8988T (cell line): ENCODE results near the gene ARHGAP28.
"Not testable (repeated sequence)": the region's sequence is repeated elsewhere in the genome, so short reads cannot be mapped to it uniquely, and the experiment has no call there.

Experiments used
- DNase-seq: peaks from one replicate; pipeline ENCODE4 v3.0.0; 2011

ARHGAP28 gene

GRCh38 chr18:6778459-6779247 is 49.1 kb downstream of the ARHGAP28 start:
- DNase-seq, result no peak

- no peak for DNase-seq
Measured at GRCh38 chr18:6781142-6781714, 51.7 kb downstream of the ARHGAP28 start.

DNA sequence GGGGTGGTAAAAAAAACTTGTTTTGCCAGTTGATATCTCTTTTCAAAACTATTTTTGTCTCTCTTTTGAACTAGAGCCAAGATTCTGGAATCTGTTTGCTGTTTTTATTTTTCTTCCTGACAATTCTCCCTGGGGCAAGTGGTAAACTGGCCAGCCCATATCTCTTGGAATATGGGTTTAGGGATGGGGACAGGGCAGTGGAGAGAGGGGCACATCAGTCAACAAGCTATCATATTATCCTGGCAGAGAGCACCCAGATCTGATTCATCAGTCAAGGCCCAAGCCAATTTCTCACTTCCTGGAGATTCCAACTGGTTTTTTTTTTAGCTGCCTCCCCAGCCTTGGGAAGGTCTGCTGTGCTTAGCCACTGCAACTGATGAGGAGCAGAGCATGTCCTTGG is 52.3 kb downstream of the ARHGAP28 start:
- no peak for DNase-seq

- DNase-seq, result no peak
Measured at GRCh38 chr18:6782861-6783260, 53.3 kb downstream of the ARHGAP28 start.

DNA sequence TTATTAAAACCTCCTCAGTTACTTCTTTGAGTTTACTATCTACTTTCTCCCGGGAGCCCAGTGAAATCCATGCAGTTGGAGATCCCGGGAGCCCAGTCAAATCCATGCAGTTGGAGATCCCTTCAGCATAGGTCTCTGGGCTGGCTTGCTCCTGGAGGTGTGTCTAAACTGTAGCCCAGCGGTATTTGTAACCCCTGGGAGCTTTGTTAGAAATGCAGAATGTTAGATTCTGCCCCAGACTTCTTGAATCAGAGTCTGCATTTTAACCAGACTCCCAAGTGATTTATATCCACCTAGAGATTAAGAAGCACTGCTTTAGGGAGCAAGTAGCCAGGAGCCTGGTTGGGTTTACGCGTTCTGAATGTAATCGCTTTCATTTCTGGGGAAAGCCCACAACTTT is 54.5 kb downstream of the ARHGAP28 start:
- DNase-seq, result no peak

GRCh38 chr18:6785001-6785400 is 55.5 kb downstream of the ARHGAP28 start:
- DNase-seq, result no peak

DNA sequence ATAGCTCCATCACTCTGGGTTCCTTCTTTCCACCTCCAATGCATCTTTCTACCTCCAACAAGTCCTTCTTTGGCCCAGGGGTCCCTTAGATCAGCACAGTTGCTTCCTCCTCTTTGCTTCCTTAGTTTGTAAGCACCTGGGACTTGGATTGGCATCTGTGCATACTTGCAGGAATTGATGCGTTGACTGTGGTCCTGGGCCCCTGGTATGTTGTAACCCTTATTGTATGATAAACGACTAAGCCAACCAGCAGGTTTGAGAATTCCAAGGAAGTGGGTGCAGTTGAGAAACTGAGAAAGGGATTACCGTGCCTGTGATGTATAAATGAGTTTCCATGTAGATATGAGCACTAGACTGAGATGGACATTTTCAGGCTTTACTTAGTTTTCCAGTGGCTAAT is 55.9 kb downstream of the ARHGAP28 start:
- DNase-seq, result no peak

- no peak for DNase-seq
Measured at GRCh38 chr18:6792391-6792790, 62.9 kb downstream of the ARHGAP28 start.

- DNase-seq, result no peak
Measured at GRCh38 chr18:6793455-6793854, 63.9 kb downstream of the ARHGAP28 start.

GRCh38 chr18:6793986-6794385 is 64.5 kb downstream of the ARHGAP28 start:
- DNase-seq, result no peak

- no peak for DNase-seq
Measured at GRCh38 chr18:6795307-6795706, 65.8 kb downstream of the ARHGAP28 start.

- DNase-seq, result no peak
Measured at GRCh38 chr18:6796511-6796910, 67.0 kb downstream of the ARHGAP28 start.

DNA sequence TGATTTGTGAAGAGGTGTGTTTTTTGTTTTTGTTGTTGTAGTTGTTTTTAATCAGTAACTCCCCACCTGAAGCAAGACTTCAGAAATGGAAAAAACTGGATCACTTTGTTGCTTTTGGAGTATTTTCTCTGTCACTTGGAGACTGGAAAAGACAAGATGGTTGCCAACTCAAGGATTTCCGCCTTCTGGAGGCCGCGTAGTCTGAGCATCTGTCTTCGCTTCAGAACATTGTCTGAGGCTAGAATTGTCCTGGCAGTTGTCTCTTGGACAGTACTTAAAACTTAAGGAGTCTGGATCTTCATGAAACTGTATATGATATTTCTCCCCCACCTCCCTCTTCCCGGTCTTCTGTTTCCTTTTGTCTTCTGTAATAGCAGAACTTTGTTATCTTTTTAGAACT is 67.7 kb downstream of the ARHGAP28 start:
- DNase-seq, result no peak

GRCh38 chr18:6798896-6799295 is 69.4 kb downstream of the ARHGAP28 start:
- DNase-seq, result no peak

- not testable (repeated sequence) for DNase-seq
Measured at GRCh38 chr18:6800309-6800708, 70.8 kb downstream of the ARHGAP28 start.

DNA sequence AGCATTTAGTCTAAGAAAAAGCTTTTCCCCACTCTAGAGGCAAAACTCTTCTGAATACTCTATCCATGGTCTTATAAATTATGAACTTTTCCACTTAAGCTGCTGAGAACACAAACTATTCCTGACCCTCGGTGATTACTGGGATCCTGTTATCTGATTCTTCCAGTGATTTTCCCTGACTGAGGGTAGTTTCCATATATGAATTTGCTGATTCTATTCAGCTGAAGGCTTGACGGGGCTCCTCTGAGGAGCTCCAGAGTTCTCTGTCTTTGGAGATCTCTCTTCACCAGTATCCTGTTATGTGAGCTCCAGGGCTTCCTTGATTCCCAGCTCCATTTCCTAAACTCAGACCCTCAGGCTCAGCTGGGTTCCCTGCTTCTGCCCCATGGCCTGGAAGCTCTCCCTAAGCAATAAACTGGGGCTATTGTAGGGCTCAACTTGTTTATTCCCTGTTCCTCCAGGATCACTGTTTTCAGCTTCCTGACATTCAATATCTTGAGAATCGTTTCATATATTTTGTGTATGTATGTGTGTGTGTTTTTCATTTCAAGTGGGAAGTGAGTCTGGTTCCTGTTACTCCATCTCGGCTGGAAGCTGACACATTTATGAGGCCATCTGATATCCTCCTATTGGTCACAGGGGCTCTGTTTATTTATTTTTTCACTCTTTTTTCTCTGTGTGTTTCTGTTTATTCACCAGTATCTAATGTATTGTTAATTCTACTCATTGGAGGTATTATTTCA is 78.2 kb downstream of the ARHGAP28 start:
- no peak for DNase-seq

DNA sequence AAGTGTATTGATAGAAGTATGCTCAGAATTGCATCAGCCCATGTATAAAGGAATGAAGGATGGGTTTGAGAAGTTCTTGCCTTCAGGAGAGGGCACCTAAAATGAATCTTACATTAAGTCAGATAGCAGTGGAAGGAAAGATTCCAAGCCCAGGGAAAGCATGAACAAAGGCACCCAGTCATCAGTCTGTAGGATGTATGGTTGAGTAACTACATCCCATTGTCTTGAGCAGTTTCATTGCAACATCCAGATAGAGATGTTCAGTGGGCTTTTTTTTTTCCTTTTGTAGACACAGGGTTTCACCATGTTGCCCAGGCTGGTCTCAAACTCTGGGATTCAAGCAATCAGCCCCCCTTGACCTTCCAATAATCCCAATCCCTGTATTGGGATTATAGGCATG is 80.7 kb downstream of the ARHGAP28 start:
- DNase-seq, result no peak

DNA sequence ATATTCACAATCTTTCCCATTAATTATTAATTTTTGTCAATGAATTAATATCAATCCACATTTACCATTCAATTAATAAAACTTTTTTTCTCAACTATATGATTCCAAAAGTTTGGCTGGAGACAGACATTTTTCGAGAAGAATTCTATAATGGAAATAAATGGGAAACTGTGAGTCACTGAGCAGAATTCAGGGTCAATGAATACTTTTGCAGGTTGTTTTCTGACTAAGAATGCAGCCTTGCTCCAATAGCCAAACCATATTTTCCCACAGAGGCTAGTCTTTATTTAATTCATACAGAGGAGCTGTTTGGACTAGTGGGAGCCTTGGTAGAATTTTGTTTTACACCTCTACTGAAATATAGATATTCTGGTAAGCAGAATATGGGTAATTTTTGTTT is 82.3 kb downstream of the ARHGAP28 start:
- no peak for DNase-seq

DNA sequence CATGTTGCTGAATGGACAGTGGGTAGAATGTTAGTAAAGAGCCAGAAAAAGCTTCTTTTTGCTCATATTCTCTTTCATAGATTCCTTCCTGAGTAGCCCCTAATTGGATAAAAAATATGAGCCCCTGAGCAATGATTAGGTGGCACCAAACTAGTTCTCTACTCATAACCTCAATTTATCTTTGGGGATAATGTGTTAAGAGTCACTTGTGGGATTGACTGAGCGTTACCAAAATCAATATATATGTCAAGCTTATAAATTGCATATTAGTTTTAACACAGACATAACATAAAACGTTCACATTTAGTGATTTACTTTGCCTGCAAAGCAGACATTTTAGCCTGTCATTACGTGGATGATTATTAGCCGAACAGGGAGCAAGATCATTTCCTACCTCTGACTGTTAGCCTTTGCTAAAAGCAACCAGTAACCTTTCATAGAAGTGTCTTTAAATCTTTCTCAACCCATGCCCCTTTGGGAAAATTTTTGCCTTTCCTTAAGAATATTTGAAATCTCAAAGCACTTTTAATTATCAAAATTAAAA is 85.4 kb downstream of the ARHGAP28 start:
- DNase-seq, result no peak

DNA sequence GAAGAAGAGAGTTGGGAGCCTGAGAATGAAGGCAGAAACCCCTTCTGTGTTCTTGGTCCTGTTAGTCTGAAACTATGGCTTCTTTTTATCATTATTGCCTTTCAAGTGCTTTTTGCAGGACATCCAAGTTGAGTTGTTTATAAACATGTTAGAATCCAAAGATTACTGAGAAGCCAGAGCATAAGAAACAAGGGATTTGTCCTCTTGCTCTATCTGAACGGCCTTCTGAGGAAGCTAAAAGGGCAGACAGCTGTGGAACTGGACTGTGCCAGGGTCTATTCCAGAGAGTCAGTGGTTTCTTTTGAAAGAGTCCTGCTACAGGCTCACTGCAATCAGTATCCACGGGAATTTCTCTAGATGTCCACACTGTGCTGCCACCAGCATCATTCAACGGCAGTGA is 86.6 kb downstream of the ARHGAP28 start:
- DNase-seq, result no peak

GRCh38 chr18:6819332-6819731 is 89.8 kb downstream of the ARHGAP28 start:
- DNase-seq, result no peak

DNA sequence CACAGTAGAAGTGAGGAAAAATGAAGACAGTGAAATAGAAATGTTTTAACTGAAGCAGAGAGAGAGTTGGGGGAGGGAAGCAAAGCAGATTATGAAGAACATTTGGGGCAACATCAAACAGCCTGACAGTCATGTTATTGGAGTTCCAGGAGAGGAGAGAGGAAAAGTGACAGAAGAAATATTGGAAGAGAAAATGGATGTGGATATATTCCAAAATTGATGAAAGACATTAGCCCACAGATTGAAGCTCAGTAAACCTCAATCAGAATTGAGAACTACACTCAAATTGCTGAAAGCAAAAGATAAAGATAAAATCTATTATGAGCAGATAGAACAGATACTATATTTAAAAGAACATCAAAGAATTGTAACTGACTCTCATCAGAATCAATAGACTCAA is 90.8 kb downstream of the ARHGAP28 start:
- no peak for DNase-seq

DNA sequence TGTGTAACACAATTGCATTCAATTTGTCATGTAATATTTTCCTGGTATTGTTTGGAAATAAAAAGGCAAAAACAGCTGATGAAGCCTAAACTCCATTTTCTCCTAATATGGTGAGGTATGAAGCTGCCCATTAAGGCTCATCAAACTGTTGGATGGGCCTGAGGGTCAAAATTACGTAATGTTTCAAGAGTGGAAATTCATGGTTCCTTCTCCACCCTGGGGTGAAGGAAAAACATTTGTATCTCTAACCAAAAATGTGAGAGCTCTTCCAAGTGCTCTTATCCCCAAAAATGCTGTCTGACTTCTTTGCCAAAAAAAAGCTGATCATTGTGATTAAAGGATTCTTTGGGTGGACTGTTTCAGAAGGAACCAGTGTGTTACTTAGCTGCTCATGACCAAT is 91.8 kb downstream of the ARHGAP28 start:
- DNase-seq, result no peak

GRCh38 chr18:6827161-6827560 is 97.6 kb downstream of the ARHGAP28 start:
- DNase-seq, result not testable (repeated sequence)
